SK-N-SH (cell line): ENCODE results near the gene OR2T27. TPM values are rescaled to one million over a fixed set of nuclear protein-coding genes. Genes with fewer than 3 reads are reported as not detected.

Source experiments
- CTCF ChIA-PET: fragments of 300-600, 350-600 bp; formaldehyde crosslinking; extraction: SDS; loops from one replicate; lab custom pipeline; 2021; lab: Yijun Ruan, JAX
- POLR2A ChIA-PET: fragments of 350-600 bp; sonication (Branson Sonifier 250); formaldehyde crosslinking; extraction: SDS; loops from one replicate; lab custom pipeline; 2020; ENCODE audit warnings: antibody characterized with exemption, inconsistent platforms; lab: Yijun Ruan, JAX
- DNase-seq: peaks from one replicate; pipeline ENCODE4 v3.0.0; 2012
- H2AFZ ChIP-seq: fragments of 200-600 bp; sonication (generic); 2 replicates; pipeline ENCODE4 v1.8.1; 2016; ENCODE audit warnings: antibody characterized with exemption, mild to moderate bottlenecking, low read depth
- H3F3A ChIP-seq: fragments of 200-600 bp; sonication (generic); replicated peaks from 2 replicates; pipeline ENCODE3; 2016; ENCODE audit warnings: antibody characterized with exemption, mild to moderate bottlenecking; ENCODE audit not compliant: insufficient read depth
- H3K27ac ChIP-seq, 2 experiments: fragments of 200-500 bp in 1 of 2; fragments of 200-600 bp in 1 of 2; sonication (Bioruptor generic) in 1 of 2; sonication (generic), shearing (Covaris generic) in 1 of 2; 2 replicates each; pipeline versions ENCODE4 v1.5.1 to v1.6.1; 2014 to 2016; ENCODE audit warnings: low read depth in 2 of 2, inconsistent platforms in 1 of 2, low read length in 1 of 2, mild to moderate bottlenecking in 1 of 2, mixed read lengths in 1 of 2
- H3K27me3 ChIP-seq: fragments of 200-600 bp; sonication (generic), shearing (Covaris generic); 2 replicates; pipeline ENCODE4 v1.6.1; 2016; ENCODE audit warnings: mixed run types; ENCODE audit not compliant: insufficient read depth
- H3K36me3 ChIP-seq, 2 experiments: fragments of 200-500 bp in 1 of 2; fragments of 200-600 bp in 1 of 2; sonication (Bioruptor generic) in 1 of 2; sonication (generic) in 1 of 2; replicated peaks in 1 of 2; 2 replicates each; pipeline versions ENCODE3 to v1.5.1; 2014 to 2016; ENCODE audit warnings: low read length in 1 of 2, mild to moderate bottlenecking in 1 of 2; ENCODE audit not compliant: insufficient read depth in 2 of 2, control insufficient read depth in 1 of 2
- H3K4me1 ChIP-seq, 2 experiments: fragments of 200-500 bp in 1 of 2; fragments of 200-600 bp in 1 of 2; sonication (Bioruptor generic) in 1 of 2; sonication (generic), shearing (Covaris generic) in 1 of 2; 2 replicates each; pipeline versions ENCODE4 v1.5.1 to v1.6.1; 2014 to 2016; ENCODE audit warnings: low read depth in 1 of 2, low read length in 1 of 2, mixed run types in 1 of 2; ENCODE audit not compliant: insufficient read depth in 2 of 2, control insufficient read depth in 1 of 2
- H3K4me2 ChIP-seq: fragments of 200-600 bp; sonication (generic), shearing (Covaris generic); 2 replicates; pipeline ENCODE4 v1.6.1; 2017; ENCODE audit warnings: mixed run types
- H3K4me3 ChIP-seq, 2 experiments: fragments of 200-500 bp in 1 of 2; fragments of 200-600 bp in 1 of 2; sonication (Bioruptor generic) in 1 of 2; sonication (generic), shearing (Covaris generic) in 1 of 2; 2 replicates each; pipeline versions ENCODE4 v1.5.1 to v1.8.1; 2014 to 2016; ENCODE audit warnings: low read depth in 2 of 2, inconsistent platforms in 1 of 2, low read length in 1 of 2, mild to moderate bottlenecking in 1 of 2, mixed read lengths in 1 of 2, moderate library complexity in 1 of 2
- H3K79me2 ChIP-seq: fragments of 200-600 bp; sonication (generic); 2 replicates; pipeline ENCODE4 v1.8.1; 2017; ENCODE audit warnings: mild to moderate bottlenecking; ENCODE audit not compliant: insufficient read depth
- H3K9ac ChIP-seq: fragments of 200-600 bp; sonication (generic); 2 replicates; pipeline ENCODE4 v1.6.1; 2017; ENCODE audit warnings: mixed run types
- H3K9me2 ChIP-seq: fragments of 200-600 bp; sonication (generic); 2 replicates; pipeline ENCODE4 v1.6.1; 2017; ENCODE audit warnings: mixed run types
- H3K9me3 ChIP-seq: fragments of 200-600 bp; sonication (generic); 2 replicates; pipeline ENCODE4 v1.6.1; 2017; ENCODE audit warnings: mixed run types, mild to moderate bottlenecking, moderate library complexity
- H4K20me1 ChIP-seq: fragments of 200-600 bp; sonication (generic); 2 replicates; pipeline ENCODE4 v1.6.1; 2017; ENCODE audit warnings: mild to moderate bottlenecking, mixed run types; ENCODE audit not compliant: insufficient read depth
- CHD2 ChIP-seq: fragments of 150-350 bp; IDR thresholded peaks from 2 replicates; pipeline ENCODE4 v1.6.1; 2018; ENCODE audit warnings: low read length; ENCODE audit not compliant: partially characterized antibody
- CTCF ChIP-seq: fragments of 200-600 bp; sonication (generic); IDR thresholded peaks from 2 replicates; pipeline ENCODE4 v1.6.1; 2017; ENCODE audit warnings: antibody characterized with exemption, mild to moderate bottlenecking, moderate library complexity
- FOSL2 ChIP-seq: IDR thresholded peaks from 2 replicates; pipeline ENCODE4 v1.4.0; 2012; ENCODE audit warnings: low read depth, mild to moderate bottlenecking, moderate library complexity, borderline replicate concordance
- FOXM1 ChIP-seq: IDR thresholded peaks from 2 replicates; pipeline ENCODE4 v1.4.0; 2012; ENCODE audit warnings: low read depth, mild to moderate bottlenecking
- MEF2A ChIP-seq: IDR thresholded peaks from 2 replicates; pipeline ENCODE4 v1.4.0; 2012; ENCODE audit warnings: low read depth, borderline replicate concordance
- MXI1 ChIP-seq: IDR thresholded peaks from 2 replicates; pipeline ENCODE4 v1.6.1; 2012; ENCODE audit warnings: mild to moderate bottlenecking, low read depth, low read length, improper control_type of control experiment
- PBX3 ChIP-seq: IDR thresholded peaks from 2 replicates; pipeline ENCODE4; 2012
- POLR2AphosphoS5 ChIP-seq: IDR thresholded peaks from 2 replicates; pipeline ENCODE4 v1.6.1; 2012; ENCODE audit warnings: low read depth, low read length
- RAD21 ChIP-seq: IDR thresholded peaks from 2 replicates; pipeline ENCODE4 v1.6.1; 2012; ENCODE audit warnings: mild to moderate bottlenecking, low read length
- RXRA ChIP-seq: IDR thresholded peaks from 2 replicates; pipeline ENCODE4 v1.4.0; 2012; ENCODE audit warnings: low read depth, mild to moderate bottlenecking, borderline replicate concordance
- SIN3A ChIP-seq: IDR thresholded peaks from 2 replicates; pipeline ENCODE4 v1.6.1; 2012; ENCODE audit warnings: low read depth, mild to moderate bottlenecking, low read length, moderate library complexity, borderline replicate concordance
- TAF1 ChIP-seq: IDR thresholded peaks from 2 replicates; pipeline ENCODE4 v1.6.1; 2012; ENCODE audit warnings: low read depth, mild to moderate bottlenecking, low read length, moderate library complexity, borderline replicate concordance
- TCF12 ChIP-seq: IDR thresholded peaks from 2 replicates; pipeline ENCODE4 v1.4.0; 2012
- TEAD4 ChIP-seq: IDR thresholded peaks from 2 replicates; pipeline ENCODE4 v1.4.0; 2012; ENCODE audit warnings: mild to moderate bottlenecking, borderline replicate concordance; ENCODE audit not compliant: insufficient read depth
- USF1 ChIP-seq: IDR thresholded peaks from 2 replicates; pipeline ENCODE4 v1.4.0; 2012; ENCODE audit warnings: low read depth, borderline replicate concordance
- USF2 ChIP-seq: fragments of 150-350 bp; IDR thresholded peaks from 2 replicates; pipeline ENCODE4 v1.6.1; 2017; ENCODE audit warnings: antibody characterized with exemption, low read length, low read depth, borderline replicate concordance
- WGBS: methylation state at CpG from one replicate; pipeline ENCODE4 v1.1.6; 2017; ENCODE audit warnings: low lambda C conversion rate; 5-methylcytosine and 5-hydroxymethylcytosine counted together
- polyA plus RNA-seq, 3 experiments: library from polyadenylated mRNA; depleted of rRNA; stranded (reverse); fragments of >200 nt; gene quantifications; 2 replicates each; pipeline ENCODE4 v1.2.3, GENCODE V29; 2012
- TF ChIP-seq, protein P1 (sequence below): IDR thresholded peaks from 2 replicates; pipeline ENCODE4 v1.4.0; 2012; ENCODE audit warnings: low read depth
- TF ChIP-seq, protein P2 (sequence below): IDR thresholded peaks from 2 replicates; pipeline ENCODE4 v1.4.0; 2012; ENCODE audit warnings: low read depth, borderline replicate concordance

The OR2T27 gene
- polyA plus RNA-seq, 1 of the 3 experiments (the other 2 are of a cell fraction), result not detected

DNA sequence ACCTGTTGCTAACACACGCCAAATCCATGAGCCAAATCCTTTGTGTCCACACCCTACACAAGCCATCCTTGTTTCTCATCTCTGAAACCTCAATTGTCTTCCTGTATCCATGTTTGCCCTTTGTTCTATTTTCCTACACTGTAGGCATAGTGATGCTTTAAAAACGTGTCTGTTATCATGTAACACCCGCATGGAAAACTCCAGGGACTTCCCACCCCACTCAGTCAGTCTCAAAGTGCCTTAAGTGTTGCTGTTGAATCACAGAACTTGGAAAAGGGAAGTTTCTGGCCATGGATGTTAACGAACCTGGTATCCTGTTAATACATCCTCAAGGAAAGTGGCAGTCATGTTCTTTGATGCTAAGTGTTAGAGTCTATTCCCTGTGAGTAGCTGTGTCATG lies 30.2 kb downstream of the OR2T27 start:
- Histone ChIP-seq H3K4me1 (no peaks in the 10 kb centered on the region), H3K9me3 (no peaks in the 10 kb centered on the region), H3K27me3 (peaks cover 4% of the 10 kb centered on the region; the same call in 1 of the 2 replicates), H3F3A (no peaks in the 10 kb centered on the region), H3K9ac (no peak overlapping the region), H3K9me2 (no peaks in the 10 kb centered on the region), H4K20me1 (no peaks in the 10 kb centered on the region), H2AFZ (no peak overlapping the region), H3K4me2 (no peak overlapping the region), H3K27ac (no peak overlapping the region), H3K36me3 (no peaks in the 10 kb centered on the region), H3K79me2 (no peaks in the 10 kb centered on the region), H3K4me3 (no peak overlapping the region)
- CTCF ChIA-PET, result interaction anchor here (9.2 kb wide), 1 partner anchor 183 kb away, joined by 122 read pairs; no protein-coding TSS in a partner anchor
- 5% methylated on average over 4 of the region's 4 CpGs for WGBS
- no peak for DNase-seq
- POLR2A ChIA-PET, result no interaction called here
- TF ChIP-seq RAD21 (no peak), SIN3A (no peak), TEAD4 (no peak), USF1 (no peak), USF2 (no peak), CTCF (no peak), TAF1 (no peak), FOXM1 (no peak), MEF2A (no peak), PBX3 (no peak), POLR2AphosphoS5 (no peak), TCF12 (no peak), MXI1 (no peak), CHD2 (no peak), FOSL2 (no peak), RXRA (no peak)
- TF ChIP-seq, protein P1, sequence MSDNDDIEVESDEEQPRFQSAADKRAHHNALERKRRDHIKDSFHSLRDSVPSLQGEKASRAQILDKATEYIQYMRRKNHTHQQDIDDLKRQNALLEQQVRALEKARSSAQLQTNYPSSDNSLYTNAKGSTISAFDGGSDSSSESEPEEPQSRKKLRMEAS, result no peak
- TF ChIP-seq, protein P2, sequence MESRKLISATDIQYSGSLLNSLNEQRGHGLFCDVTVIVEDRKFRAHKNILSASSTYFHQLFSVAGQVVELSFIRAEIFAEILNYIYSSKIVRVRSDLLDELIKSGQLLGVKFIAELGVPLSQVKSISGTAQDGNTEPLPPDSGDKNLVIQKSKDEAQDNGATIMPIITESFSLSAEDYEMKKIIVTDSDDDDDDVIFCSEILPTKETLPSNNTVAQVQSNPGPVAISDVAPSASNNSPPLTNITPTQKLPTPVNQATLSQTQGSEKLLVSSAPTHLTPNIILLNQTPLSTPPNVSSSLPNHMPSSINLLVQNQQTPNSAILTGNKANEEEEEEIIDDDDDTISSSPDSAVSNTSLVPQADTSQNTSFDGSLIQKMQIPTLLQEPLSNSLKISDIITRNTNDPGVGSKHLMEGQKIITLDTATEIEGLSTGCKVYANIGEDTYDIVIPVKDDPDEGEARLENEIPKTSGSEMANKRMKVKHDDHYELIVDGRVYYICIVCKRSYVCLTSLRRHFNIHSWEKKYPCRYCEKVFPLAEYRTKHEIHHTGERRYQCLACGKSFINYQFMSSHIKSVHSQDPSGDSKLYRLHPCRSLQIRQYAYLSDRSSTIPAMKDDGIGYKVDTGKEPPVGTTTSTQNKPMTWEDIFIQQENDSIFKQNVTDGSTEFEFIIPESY, result no peak
